Colonic mucosa (tissue), 4 donors: ENCODE measurements around the gene DLST. TPM values are rescaled to one million over a fixed set of nuclear protein-coding genes. Genes with fewer than 3 reads are reported as not detected.

ENCODE experiments used
- DNase-seq: peaks from one replicate; pipeline ENCODE4 v3.0.0-alpha.2; 2020
- H3K27ac ChIP-seq: fragments of 200-600 bp; one replicate; pipeline ENCODE4 v1.8.0; 2021
- H3K27me3 ChIP-seq: fragments of 200-600 bp; one replicate; pipeline ENCODE4 v1.8.0; 2021
- H3K36me3 ChIP-seq: fragments of 200-600 bp; one replicate; pipeline ENCODE4 v1.8.0; 2021
- H3K4me1 ChIP-seq: fragments of 200-600 bp; one replicate; pipeline ENCODE4 v1.8.0; 2021; ENCODE audit warnings: mild to moderate bottlenecking
- H3K4me3 ChIP-seq: fragments of 200-600 bp; one replicate; pipeline ENCODE4 v1.8.0; 2021
- H3K9ac ChIP-seq, 2 donors: one replicate each; pipeline ENCODE4 v1.7.0; 2013; ENCODE audit warnings: control low read depth in 2 of 2, low read depth in 2 of 2, low read length in 2 of 2
- H3K9me3 ChIP-seq: fragments of 200-600 bp; one replicate; pipeline ENCODE4 v1.8.0; 2021
- intact Hi-C: fragments of 100-400 bp; cut with DNase I; formaldehyde crosslinking; loops from one replicate; pipeline ENCODE4 v1.14.1; 2022
- total RNA-seq, 2 donors: library from RNA; stranded (reverse); fragmentation: NEBNext Ultra II Directional in 1 of 2; extraction: Animal tissue kit (Norgen Biotek cat#: 25700) in 1 of 2; gene quantifications; one replicate each; pipeline ENCODE4 v1.2.1, GENCODE V29; 2021
- TF ChIP-seq, protein P1 (sequence below): fragments of 200-600 bp; IDR thresholded peaks from one replicate; pipeline ENCODE4 v1.8.0; 2022; ENCODE audit warnings: antibody characterized with exemption, mild to moderate bottlenecking
- donor health status: healthy.
- donor health status: DM: no; HTN: no; CAD: no.
- donor health status: DM: no; HTN: no; CAD: no.

DLST gene
- total RNA-seq, 2 donors from 2014 or later: 148 to 149 TPM

DNA sequence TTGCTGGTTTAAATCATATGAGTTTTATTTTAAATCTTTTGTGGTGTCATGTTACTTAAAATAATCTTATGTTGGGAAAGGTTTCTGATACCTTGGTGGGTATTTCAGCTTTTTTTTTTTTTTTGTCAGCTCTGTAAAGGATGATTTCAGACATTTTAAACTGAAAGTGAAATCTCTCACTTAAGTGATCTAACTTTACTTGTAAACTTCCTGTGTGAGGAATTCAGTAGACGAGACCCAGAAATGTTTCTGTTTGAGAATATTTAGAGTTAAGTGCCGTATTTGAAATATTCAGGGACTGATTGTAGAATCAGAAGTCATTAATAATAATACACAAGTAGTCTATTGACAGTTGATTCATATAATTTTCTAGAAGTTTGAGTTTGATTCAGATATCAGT lies 43.5 kb upstream of the DLST start:
- peak overlapping the region; percentile 41 for H3K27ac ChIP-seq
- DNase-seq: no peak
- no peaks in the 10 kb centered on the region for H3K9me3 ChIP-seq

DNA sequence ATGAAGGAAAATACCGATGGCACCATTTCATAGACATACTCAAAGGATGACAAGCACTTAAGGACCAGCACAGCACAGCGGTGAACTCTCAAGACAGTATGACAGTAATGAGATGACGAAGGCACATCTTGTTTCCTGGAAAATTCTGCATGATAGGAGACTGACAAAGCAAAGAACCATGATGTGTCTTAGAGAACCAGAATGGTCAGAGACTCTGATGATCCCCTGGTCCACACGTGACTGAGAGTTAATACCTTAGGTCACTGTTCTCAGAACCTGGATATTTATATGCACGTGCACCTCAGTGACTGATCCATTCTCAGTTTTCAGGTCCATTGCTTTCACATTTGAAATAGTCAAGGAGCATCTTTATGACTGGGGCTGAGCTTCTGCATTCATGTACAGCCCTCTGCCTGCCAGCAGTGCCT lies 41.1 kb upstream of the DLST start:
- TF ChIP-seq, protein P1, sequence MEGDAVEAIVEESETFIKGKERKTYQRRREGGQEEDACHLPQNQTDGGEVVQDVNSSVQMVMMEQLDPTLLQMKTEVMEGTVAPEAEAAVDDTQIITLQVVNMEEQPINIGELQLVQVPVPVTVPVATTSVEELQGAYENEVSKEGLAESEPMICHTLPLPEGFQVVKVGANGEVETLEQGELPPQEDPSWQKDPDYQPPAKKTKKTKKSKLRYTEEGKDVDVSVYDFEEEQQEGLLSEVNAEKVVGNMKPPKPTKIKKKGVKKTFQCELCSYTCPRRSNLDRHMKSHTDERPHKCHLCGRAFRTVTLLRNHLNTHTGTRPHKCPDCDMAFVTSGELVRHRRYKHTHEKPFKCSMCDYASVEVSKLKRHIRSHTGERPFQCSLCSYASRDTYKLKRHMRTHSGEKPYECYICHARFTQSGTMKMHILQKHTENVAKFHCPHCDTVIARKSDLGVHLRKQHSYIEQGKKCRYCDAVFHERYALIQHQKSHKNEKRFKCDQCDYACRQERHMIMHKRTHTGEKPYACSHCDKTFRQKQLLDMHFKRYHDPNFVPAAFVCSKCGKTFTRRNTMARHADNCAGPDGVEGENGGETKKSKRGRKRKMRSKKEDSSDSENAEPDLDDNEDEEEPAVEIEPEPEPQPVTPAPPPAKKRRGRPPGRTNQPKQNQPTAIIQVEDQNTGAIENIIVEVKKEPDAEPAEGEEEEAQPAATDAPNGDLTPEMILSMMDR: no peak
- Histone ChIP-seq H3K27me3 (no peaks in the 10 kb centered on the region), H3K36me3 (peaks cover 2% of the 10 kb centered on the region), H3K4me3 (no peak overlapping the region), H3K9me3 (no peaks in the 10 kb centered on the region), H3K9ac (no peak overlapping the region), H3K4me1 (no peaks in the 10 kb centered on the region), H3K27ac (no peak overlapping the region)
- intact Hi-C loops: no loop called here
- no peak for DNase-seq

More for the DNA sequence above, 43.5 kb upstream of the DLST start:
- H3K9ac ChIP-seq: no peak overlapping the region
- TF ChIP-seq, protein P1: no peak
- peaks cover 4% of the 10 kb centered on the region for H3K36me3 ChIP-seq
- H3K4me3 ChIP-seq: no peak overlapping the region
- H3K27me3 ChIP-seq: no peaks in the 10 kb centered on the region
- intact Hi-C loops: no loop called here
- no peaks in the 10 kb centered on the region for H3K4me1 ChIP-seq

DNA sequence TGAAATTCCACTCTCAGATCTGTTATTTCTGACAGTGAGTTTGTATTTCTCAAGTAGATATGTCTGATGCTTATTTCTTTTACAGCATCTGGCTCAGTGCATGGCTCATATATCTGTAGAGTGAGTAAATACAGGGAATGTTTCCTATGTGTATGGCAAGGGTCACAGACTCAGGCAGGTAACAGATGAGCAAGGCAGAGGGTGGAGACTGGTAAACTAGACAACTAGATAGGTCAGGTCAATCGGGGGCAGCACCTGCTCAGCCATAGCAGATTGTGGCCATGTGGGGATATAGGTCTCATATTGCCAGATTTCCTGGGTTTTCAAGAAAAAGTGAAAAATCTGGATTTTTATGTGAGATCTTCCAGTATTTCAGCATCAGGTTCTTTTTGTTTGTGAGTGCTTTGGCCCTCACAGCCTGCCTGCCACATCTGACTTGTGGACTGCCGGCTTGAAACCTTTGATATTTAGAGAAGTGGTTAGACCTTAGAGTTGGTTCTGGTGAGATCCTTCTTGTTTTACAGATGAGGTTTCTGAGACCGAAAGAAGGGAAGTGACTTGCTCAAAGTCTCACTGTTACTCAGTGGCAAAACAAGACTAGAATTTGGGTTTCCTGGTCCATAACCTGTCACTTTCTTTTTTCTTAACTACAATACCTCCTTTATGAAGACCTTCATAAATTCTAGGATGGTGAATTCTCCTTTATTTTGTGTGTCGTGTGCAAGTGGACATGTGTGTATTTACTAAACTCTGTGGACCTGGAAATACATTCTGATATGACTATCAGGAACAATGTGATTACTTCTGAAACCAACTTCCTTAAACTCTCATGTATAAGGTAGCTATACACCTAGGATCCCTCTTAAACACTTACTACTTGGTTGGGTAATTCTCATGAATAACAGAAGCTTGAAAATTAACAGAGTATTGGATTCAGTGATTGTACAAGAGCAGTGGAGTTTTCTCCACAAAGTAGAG lies 40.2 kb upstream of the DLST start:
- no peak overlapping the region for H3K27ac ChIP-seq
- intact Hi-C loops: no loop called here

DNA sequence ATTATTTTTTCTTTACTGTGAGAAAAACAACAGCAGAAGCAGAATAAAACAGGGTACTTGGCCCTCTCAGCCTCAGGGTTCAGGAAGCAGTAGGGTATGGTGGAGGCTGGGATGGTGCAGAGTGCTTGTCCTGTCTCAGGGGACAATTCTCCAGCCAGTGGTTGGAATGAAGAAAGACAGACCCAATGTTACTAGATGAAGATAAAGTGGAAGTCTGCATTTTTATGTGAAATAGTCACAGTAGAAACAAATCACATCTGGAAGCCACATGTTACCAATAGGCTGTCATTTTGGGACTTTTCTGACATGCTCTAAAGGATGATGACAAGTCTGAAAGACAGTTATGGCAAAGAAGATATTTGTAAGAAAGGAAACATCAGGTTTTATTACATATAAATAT lies 38.1 kb upstream of the DLST start:
- H3K27me3 ChIP-seq: no peaks in the 10 kb centered on the region
- TF ChIP-seq, protein P1: no peak
- H3K9ac ChIP-seq: no peak overlapping the region
- H3K4me3 ChIP-seq: no peak overlapping the region
- no peaks in the 10 kb centered on the region for H3K9me3 ChIP-seq
- no peaks in the 10 kb centered on the region for H3K36me3 ChIP-seq
- no peak overlapping the region for H3K27ac ChIP-seq
- no peak for DNase-seq
- intact Hi-C loops: no loop called here
- H3K4me1 ChIP-seq: no peaks in the 10 kb centered on the region

More for the DNA sequence above, 40.2 kb upstream of the DLST start:
- Histone ChIP-seq H3K36me3 (no peaks in the 10 kb centered on the region), H3K9ac (no peak overlapping the region), H3K4me3 (no peak overlapping the region), H3K9me3 (no peaks in the 10 kb centered on the region), H3K27me3 (no peaks in the 10 kb centered on the region), H3K4me1 (no peaks in the 10 kb centered on the region)
- DNase-seq: no peak
- TF ChIP-seq, protein P1: no peak

DNA sequence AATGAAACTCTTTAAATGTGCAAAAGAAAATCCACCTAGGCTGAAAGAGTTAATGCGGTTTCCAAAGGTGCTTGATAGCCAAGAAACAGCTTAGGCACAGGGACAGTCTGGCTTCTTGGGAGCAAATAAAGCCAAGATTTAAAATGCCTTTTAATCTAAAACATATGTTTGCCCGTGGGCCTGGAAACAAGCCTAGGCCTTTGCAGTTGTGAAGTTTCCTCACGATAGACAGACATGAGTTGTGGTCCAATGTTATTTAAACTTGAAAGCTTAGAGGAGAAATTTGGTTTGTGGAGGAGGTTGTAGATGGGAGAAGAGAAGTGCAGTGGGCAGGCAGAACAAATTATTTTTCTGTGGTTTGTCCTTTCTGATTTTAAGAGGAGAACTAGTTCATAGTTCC lies 35.5 kb upstream of the DLST start:
- intact Hi-C loops: no loop called here
- Histone ChIP-seq H3K27ac (no peak overlapping the region), H3K36me3 (no peaks in the 10 kb centered on the region), H3K27me3 (no peaks in the 10 kb centered on the region), H3K4me3 (no peak overlapping the region), H3K9me3 (no peaks in the 10 kb centered on the region), H3K9ac (no peak overlapping the region), H3K4me1 (no peaks in the 10 kb centered on the region)
- TF ChIP-seq, protein P1: no peak
- no peak for DNase-seq
